NCI-H526 treated with DMSO at 0.1 percent for 48 hours (cell line): Measurements from ENCODE around the gene SPSB1.
"Not testable (repeated sequence)": the region's sequence is repeated elsewhere in the genome, so short reads cannot be mapped to it uniquely, and the experiment has no call there.

ENCODE experiments used
- DNase-seq: peaks from one replicate; lab custom pipeline; 2025; lab: John Stamatoyannopoulos, UW

Gene SPSB1

DNA sequence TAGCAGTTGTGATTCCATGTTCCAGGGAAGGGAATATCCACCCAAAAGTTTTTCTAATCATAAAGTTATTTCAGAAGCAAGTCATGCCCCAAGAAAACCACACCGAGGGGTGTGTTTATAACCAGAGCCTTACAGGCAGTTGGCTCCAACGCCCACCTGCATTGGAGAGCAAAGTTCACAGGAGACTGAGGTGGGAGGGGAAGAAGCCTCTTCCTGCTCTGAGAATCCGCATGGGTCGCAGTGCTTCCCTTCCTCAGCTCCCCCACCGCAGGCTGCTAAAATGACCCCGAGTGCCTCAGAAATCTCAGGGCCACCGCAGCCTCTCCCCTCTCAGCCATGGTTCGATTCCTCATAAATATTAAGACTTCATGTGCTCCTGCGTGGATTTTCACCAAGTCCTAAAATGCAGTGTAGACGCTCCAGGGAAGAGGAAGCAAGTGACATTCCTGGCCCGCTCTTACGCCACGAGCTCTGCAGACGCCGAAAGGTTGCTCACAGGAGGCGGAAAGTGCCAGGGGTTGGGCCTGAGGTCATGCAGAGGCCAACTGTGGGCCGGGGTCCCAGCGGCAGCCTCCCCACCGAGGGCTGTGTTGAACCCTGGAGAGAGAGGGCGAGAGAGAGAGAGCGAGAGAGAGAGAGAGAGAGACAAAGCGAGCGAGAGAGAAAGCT lies 13.4 kb upstream of the SPSB1 start:
- DNase-seq: no peak

- no peak for DNase-seq
Measured at GRCh38 chr1:9280015-9280860, 12.5 kb upstream of the SPSB1 start.

GRCh38 chr1:9281071-9281827 lies 11.4 kb upstream of the SPSB1 start:
- DNase-seq: no peak

- DNase-seq: no peak
Measured at GRCh38 chr1:9281908-9282695, 10.6 kb upstream of the SPSB1 start.

DNA sequence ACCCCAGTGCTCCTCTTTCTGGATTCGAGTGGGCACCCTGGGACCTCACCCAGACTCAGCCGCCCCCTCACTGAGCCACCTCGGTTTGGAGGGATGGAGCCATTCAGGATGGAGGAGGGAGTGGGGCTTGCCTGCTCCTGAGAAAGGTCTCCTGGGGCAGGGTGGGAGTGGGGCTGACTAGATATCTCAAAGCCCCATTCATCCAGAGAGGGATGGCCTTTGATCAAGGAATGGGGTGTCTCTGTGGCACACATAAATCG lies 10.1 kb upstream of the SPSB1 start:
- DNase-seq: no peak

- DNase-seq: no peak
Measured at GRCh38 chr1:9284061-9284460, 8.6 kb upstream of the SPSB1 start.

GRCh38 chr1:9286556-9286955 lies 6.1 kb upstream of the SPSB1 start:
- DNase-seq: no peak

DNA sequence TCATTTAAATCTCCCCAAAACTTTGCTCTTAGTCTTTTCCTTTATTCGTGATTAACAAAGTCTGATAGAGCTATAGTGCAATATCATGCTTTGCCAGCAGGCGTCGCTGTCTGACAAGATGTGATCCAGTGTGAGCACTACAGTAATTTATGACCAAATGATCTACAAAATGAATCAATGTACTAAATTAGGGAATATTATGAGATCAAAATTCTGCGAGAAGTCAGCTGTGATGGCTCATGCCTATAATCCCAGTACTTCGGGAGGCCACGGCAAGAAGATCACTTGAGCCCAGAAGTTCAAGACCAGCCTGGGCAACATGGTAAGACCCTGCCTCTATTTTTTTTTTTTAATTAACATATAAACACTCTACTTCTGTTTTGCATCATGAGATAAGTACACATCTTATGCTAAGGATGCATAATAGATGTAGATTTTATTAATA lies 3.6 kb upstream of the SPSB1 start:
- no peak for DNase-seq

GRCh38 chr1:9289711-9290485 lies 2.8 kb upstream of the SPSB1 start:
- DNase-seq: no peak

GRCh38 chr1:9291914-9292360 lies 757 bp upstream of the SPSB1 start:
- no peak for DNase-seq

GRCh38 chr1:9293241-9293532 lies 493 bp downstream of the SPSB1 start:
- no peak for DNase-seq

- no peak for DNase-seq
Measured at GRCh38 chr1:9293533-9294404, 1.1 kb downstream of the SPSB1 start.

- DNase-seq: no peak
Measured at GRCh38 chr1:9294405-9294773, 1.7 kb downstream of the SPSB1 start.

GRCh38 chr1:9294910-9295636 lies 2.4 kb downstream of the SPSB1 start:
- no peak for DNase-seq

- no peak for DNase-seq
Measured at GRCh38 chr1:9295884-9296283, 3.2 kb downstream of the SPSB1 start.

- DNase-seq: no peak
Measured at GRCh38 chr1:9296850-9297249, 4.2 kb downstream of the SPSB1 start.

DNA sequence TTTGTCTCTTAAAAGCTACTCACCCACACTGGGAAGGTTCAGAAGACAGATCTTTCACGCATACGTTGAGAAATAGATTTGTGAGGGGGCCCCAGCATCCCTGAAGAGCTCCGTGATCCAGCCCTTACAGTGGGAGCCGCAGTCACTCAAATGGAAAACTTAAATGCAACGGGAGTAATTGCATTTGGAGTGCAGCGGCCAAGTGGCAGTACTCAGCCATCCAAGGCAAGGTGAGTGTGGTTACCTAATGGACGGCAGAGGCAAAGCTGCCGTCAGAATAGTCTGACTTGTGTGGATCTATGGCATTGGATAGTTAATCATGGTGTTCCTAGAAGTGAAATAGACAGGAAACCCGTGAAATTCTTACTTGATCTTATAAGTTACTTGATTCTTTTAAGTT lies 5.1 kb downstream of the SPSB1 start:
- no peak for DNase-seq

DNA sequence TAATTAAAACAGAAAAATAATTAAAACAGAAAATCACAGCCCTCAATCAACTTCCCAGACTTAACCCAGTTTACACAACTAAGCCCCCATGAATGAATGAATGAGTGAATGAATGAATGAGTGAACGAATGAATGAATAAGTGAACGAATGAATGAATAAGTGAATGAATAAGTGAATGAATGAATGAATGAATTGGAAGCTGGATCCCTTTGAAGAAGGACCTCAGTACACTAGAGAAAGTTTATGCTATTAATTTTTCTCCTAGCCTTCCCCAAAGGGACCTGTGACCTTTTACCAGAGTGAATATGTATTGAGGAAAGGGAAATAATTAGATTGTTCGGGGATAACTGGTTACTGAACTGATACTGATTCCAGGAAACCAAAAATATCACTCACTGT lies 5.6 kb downstream of the SPSB1 start:
- DNase-seq: no peak

DNA sequence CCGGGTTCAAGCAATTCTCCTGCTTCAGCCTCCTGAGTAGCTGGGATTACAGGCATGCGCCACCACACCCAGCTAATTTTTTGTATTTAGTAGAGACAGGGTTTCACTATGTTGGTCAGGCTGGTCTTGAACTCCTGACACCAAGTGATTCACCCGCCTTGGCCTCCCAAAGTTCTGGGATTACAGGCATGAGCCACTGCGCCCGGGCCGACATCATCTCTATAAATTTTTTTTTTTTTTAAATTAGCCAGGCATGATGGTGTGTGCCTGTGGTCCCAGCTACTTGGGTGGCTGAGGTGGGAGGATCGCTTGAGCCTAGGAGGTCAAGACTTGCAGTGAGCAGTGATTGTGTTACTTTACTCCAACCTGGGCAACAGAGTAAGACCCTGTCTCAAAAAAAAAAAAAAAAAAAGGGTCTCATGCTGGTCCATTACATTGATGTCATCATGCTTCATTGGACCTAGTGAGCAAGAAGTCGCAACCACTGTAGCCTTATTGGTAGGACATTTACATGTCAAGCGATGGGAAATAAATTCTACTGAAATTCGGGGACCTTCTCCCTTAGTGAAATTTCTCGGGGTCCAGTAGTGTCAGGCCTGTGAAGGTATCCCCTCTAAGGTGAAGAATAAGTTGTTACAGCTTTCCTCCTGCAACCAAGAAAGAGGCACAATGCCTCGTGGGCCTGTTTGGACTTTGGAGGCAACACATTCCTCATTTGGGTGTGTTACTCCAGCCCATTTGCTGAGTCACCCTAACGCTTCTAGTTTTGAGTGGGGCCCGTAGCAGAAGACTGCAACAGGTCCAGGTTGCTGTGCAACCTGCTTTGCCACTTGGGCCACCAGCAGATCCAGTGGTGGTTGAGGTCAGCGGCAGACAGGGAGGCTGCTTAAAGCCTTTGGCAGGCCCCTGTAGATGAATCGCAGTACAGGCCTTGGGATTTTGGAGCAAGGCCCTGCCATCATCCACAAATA lies 7.2 kb downstream of the SPSB1 start:
- DNase-seq: not testable (repeated sequence)
